Measurements from ENCODE around the gene POU2AF2. TPM values are rescaled to one million over a fixed set of nuclear protein-coding genes. Genes with fewer than 3 reads are reported as not detected.

Gene POU2AF2
- total and polyA plus RNA-seq, 2 experiments from 2014 or later: 0.89 TPM; not detected in 1

- Histone ChIP-seq H3K9me3 (ENCODE audit: low read depth) (no peaks in the 10 kb centered on the region), H3K27me3 (peaks cover 7% of the 10 kb centered on the region), H4K20me1 (ENCODE audit: insufficient read depth, poor library complexity, severe bottlenecking) (no peaks in the 10 kb centered on the region), H3K79me2 (no peaks in the 10 kb centered on the region), H3K27ac (no peak overlapping the region), H3K36me3 (replicated peaks; ENCODE audit: insufficient read depth, low read depth) (no peaks in the 10 kb centered on the region), H2AFZ (no peak overlapping the region), H3K4me1 (ENCODE audit: insufficient read depth) (peaks cover 8% of the 10 kb centered on the region), H3K4me2 (no peak overlapping the region), H3K9me2 (replicated peaks; ENCODE audit: insufficient read depth) (no peaks in the 10 kb centered on the region), H3K4me3 (no peak overlapping the region)
- WGBS (ENCODE audit: low lambda C conversion rate, missing lambda C conversion rate): 90% methylated on average over 10 of the region's 10 CpGs
- no peak for DNase-seq (ENCODE audit: low spot score)
- TF ChIP-seq EZH2phosphoT487 (IDR thresholded peaks at IDR 0.05; ENCODE audit: low read depth, severe bottlenecking, unreplicated experiment) (no peak), CTCF (IDR thresholded peaks at IDR 0.05; ENCODE audit: poor library complexity) (no peak), EZH2 (IDR thresholded peaks at IDR 0.05; ENCODE audit: borderline replicate concordance) (no peak)
These were observed 52.2 kb downstream of the POU2AF2 start for GRCh38 chr11:111297696-111298095.

GRCh38 chr11:111298413-111299100, 53.0 kb downstream of the POU2AF2 start, which contains the start of gene POU2AF3:
TSS of gene POU2AF3 (plus strand) at chr11:111298546. CDS start at chr11:111298582, 36 bp downstream.
- TF ChIP-seq EZH2phosphoT487 (IDR thresholded peaks at IDR 0.05; ENCODE audit: low read depth, severe bottlenecking, unreplicated experiment): no peak
- TF ChIP-seq EZH2 (IDR thresholded peaks at IDR 0.05; ENCODE audit: borderline replicate concordance): no peak
- no peak for TF ChIP-seq CTCF (IDR thresholded peaks at IDR 0.05; ENCODE audit: poor library complexity)
- Histone ChIP-seq H3K4me2 (peak within 1 kb of the TSS; percentile 99), H2AFZ (peak within 1 kb of the TSS; percentile 98), H4K20me1 (ENCODE audit: insufficient read depth, poor library complexity, severe bottlenecking) (no peaks in the 10 kb centered on the region), H3K9me2 (replicated peaks; ENCODE audit: insufficient read depth) (no peaks in the 10 kb centered on the region), H3K27ac (peak within 1 kb of the TSS; percentile 31), H3K4me3 (peak within 1 kb of the TSS; percentile 78), H3K79me2 (no peaks in the 10 kb centered on the region), H3K4me1 (ENCODE audit: insufficient read depth) (peaks cover 12% of the 10 kb centered on the region), H3K9me3 (ENCODE audit: low read depth) (no peaks in the 10 kb centered on the region), H3K27me3 (peaks cover 7% of the 10 kb centered on the region), H3K36me3 (replicated peaks; ENCODE audit: insufficient read depth, low read depth) (no peaks in the 10 kb centered on the region)
- WGBS (ENCODE audit: low lambda C conversion rate, missing lambda C conversion rate): 12% methylated on average over 47 of the region's 57 CpGs
- no peak for DNase-seq (ENCODE audit: low spot score)

GRCh38 chr11:111299101-111300026, 53.8 kb downstream of the POU2AF2 start:
- WGBS (ENCODE audit: low lambda C conversion rate, missing lambda C conversion rate): 2% methylated on average over 61 of the region's 77 CpGs
- Histone ChIP-seq H3K9me3 (ENCODE audit: low read depth) (no peaks in the 10 kb centered on the region), H3K36me3 (replicated peaks; ENCODE audit: insufficient read depth, low read depth) (no peaks in the 10 kb centered on the region), H3K79me2 (no peaks in the 10 kb centered on the region), H3K27ac (peak overlapping the region; percentile 31), H3K4me3 (peak overlapping the region; percentile 78), H3K4me1 (ENCODE audit: insufficient read depth) (peaks cover 17% of the 10 kb centered on the region), H3K4me2 (peak overlapping the region; percentile 99), H3K27me3 (peaks cover 7% of the 10 kb centered on the region), H4K20me1 (ENCODE audit: insufficient read depth, poor library complexity, severe bottlenecking) (no peaks in the 10 kb centered on the region), H2AFZ (peak overlapping the region; percentile 98), H3K9me2 (replicated peaks; ENCODE audit: insufficient read depth) (no peaks in the 10 kb centered on the region)
- TF ChIP-seq CTCF (IDR thresholded peaks at IDR 0.05; ENCODE audit: poor library complexity) (peak; percentile 50), EZH2 (IDR thresholded peaks at IDR 0.05; ENCODE audit: borderline replicate concordance) (no peak), EZH2phosphoT487 (IDR thresholded peaks at IDR 0.05; ENCODE audit: low read depth, severe bottlenecking, unreplicated experiment) (no peak)
- peak; percentile 75 for DNase-seq (ENCODE audit: low spot score)

Measured in hepatocyte (in vitro differentiated cells).